ENCODE measurements around the gene SGMS1.
"Not testable (repeated sequence)": the region's sequence is repeated elsewhere in the genome, so short reads cannot be mapped to it uniquely, and the experiment has no call there.

The SGMS1 gene

GRCh38 chr10:50281210-50281966 is 342.4 kb downstream of the SGMS1 start:
- H3K27me3 Mint-ChIP-seq, result peaks cover 39% of the 10 kb centered on the region
- no peaks in the 10 kb centered on the region for H3K36me3 Mint-ChIP-seq
- no peak overlapping the region for H3K27ac Mint-ChIP-seq
- H3K9me3 Mint-ChIP-seq (ENCODE audit: low read depth), result no peaks in the 10 kb centered on the region
- no peak overlapping the region for H3K4me3 Mint-ChIP-seq
- H3K4me1 Mint-ChIP-seq (ENCODE audit: low read depth), result no peaks in the 10 kb centered on the region

GRCh38 chr10:50280049-50280841 is 343.5 kb downstream of the SGMS1 start:
- H3K27ac Mint-ChIP-seq, result no peak overlapping the region
- no peaks in the 10 kb centered on the region for H3K36me3 Mint-ChIP-seq
- H3K27me3 Mint-ChIP-seq, result peaks cover 41% of the 10 kb centered on the region
- no peaks in the 10 kb centered on the region for H3K9me3 Mint-ChIP-seq (ENCODE audit: low read depth)
- no peaks in the 10 kb centered on the region for H3K4me1 Mint-ChIP-seq (ENCODE audit: low read depth)
- H3K4me3 Mint-ChIP-seq, result no peak overlapping the region

DNA sequence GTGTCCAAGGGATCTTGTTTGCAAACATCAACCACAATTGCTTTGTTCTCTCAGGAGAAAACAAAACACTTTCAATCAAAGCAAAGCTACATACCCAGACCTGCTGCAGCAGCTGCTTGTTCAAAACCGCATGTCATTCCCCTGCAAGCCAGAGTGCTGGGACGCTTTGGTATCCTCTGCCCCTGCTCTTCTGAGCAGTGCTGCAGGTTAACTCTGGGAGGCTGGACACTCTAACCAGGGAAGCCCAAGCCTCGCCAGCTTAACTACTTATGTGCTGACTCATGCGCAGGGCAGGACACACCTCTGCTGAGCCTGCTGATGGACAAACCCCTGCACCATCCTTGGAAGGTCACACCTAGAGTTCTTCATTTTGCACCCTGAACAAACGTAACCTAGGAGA is 344.3 kb downstream of the SGMS1 start:
- no peak overlapping the region for H3K27ac Mint-ChIP-seq
- H3K27me3 Mint-ChIP-seq, result peaks cover 41% of the 10 kb centered on the region
- H3K4me3 Mint-ChIP-seq, result no peak overlapping the region
- H3K9me3 Mint-ChIP-seq (ENCODE audit: low read depth), result no peaks in the 10 kb centered on the region
- H3K36me3 Mint-ChIP-seq, result no peaks in the 10 kb centered on the region
- H3K4me1 Mint-ChIP-seq (ENCODE audit: low read depth), result no peaks in the 10 kb centered on the region

GRCh38 chr10:50275650-50276235 is 348.0 kb downstream of the SGMS1 start:
- H3K9me3 Mint-ChIP-seq (ENCODE audit: low read depth), result no peaks in the 10 kb centered on the region
- H3K4me1 Mint-ChIP-seq (ENCODE audit: low read depth), result no peaks in the 10 kb centered on the region
- H3K27me3 Mint-ChIP-seq, result peaks cover 18% of the 10 kb centered on the region
- H3K4me3 Mint-ChIP-seq, result no peak overlapping the region
- H3K36me3 Mint-ChIP-seq, result no peaks in the 10 kb centered on the region
- H3K27ac Mint-ChIP-seq, result no peak overlapping the region

DNA sequence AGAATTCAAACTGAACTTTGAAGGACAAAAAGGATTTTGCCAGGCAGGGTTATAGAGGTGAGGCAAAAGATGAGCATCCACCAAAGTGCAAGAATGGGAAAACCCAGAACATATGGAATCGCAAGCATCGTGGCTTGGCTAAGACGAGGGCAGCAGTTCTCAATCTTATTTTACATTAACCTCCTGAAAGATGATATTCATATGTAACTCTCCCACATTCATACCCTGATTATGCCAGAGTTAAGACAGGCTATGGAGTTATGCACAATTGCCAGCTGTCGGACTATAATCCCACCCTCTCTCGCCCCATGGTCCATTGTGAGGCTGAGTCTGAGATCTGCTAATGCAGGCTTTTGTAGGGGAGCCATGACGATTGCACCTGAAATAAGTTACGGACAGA is 351.2 kb downstream of the SGMS1 start:
- peaks cover 12% of the 10 kb centered on the region for H3K27me3 Mint-ChIP-seq
- no peak overlapping the region for H3K27ac Mint-ChIP-seq
- no peaks in the 10 kb centered on the region for H3K4me1 Mint-ChIP-seq (ENCODE audit: low read depth)
- no peaks in the 10 kb centered on the region for H3K9me3 Mint-ChIP-seq (ENCODE audit: low read depth)
- H3K4me3 Mint-ChIP-seq, result no peak overlapping the region
- H3K36me3 Mint-ChIP-seq, result no peaks in the 10 kb centered on the region

DNA sequence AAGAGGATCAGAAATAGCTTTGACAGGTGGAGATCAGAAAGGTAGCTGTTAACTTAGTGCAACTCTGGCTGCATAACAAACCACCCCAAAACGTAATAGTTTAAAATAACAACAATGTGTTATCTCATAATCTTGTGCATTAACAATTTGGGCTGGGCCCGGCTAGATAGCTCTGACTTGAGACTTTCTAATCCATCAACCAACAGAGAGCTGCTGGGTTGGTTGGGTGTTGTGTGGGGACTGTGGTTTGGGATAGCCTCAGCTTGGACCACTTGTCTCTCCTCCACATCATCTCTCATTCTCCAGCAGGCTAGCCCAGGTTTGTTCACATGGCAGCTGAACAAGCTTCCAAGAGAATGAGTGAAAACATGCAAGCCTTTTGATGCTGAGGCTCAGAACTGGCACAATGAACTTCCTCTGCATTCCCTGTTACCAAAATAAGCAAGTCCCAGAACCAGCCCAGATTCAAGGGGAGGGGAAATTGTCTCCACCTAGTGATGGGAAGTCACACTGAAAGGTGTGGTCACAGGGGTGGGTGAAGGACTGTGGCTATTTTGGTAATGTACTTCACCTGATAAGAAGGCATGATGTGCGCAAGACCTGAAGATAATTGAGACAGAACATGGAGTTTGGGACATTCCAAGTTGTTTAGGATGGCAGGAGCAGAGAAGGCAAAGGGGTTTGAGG is 352.0 kb downstream of the SGMS1 start:
- peaks cover 10% of the 10 kb centered on the region for H3K27me3 Mint-ChIP-seq
- no peaks in the 10 kb centered on the region for H3K4me1 Mint-ChIP-seq (ENCODE audit: low read depth)
- no peak overlapping the region for H3K27ac Mint-ChIP-seq
- no peaks in the 10 kb centered on the region for H3K36me3 Mint-ChIP-seq
- H3K9me3 Mint-ChIP-seq (ENCODE audit: low read depth), result no peaks in the 10 kb centered on the region
- no peak overlapping the region for H3K4me3 Mint-ChIP-seq

DNA sequence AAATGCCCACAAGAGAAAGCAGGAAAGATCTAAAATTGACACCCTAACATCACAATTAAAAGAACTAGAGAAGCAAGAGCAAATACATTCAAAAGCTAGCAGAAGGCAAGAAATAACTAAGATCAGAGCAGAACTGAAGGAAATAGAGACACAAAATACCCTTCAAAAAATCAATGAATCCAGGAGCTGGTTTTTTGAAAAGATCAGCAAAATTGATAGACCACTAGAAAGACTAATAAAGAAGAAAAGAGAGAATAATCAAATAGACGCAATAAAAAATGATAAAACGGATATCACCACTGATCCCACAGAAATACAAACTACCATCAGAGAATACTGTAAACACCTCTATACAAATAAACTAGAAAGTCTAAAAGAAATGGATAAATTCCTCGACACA is 355.9 kb downstream of the SGMS1 start:
- H3K27ac Mint-ChIP-seq; H3K4me3 Mint-ChIP-seq; H3K4me1 Mint-ChIP-seq (ENCODE audit: low read depth); H3K9me3 Mint-ChIP-seq (ENCODE audit: low read depth); H3K36me3 Mint-ChIP-seq: not testable (repeated sequence)
- peaks cover 18% of the 10 kb centered on the region for H3K27me3 Mint-ChIP-seq

DNA sequence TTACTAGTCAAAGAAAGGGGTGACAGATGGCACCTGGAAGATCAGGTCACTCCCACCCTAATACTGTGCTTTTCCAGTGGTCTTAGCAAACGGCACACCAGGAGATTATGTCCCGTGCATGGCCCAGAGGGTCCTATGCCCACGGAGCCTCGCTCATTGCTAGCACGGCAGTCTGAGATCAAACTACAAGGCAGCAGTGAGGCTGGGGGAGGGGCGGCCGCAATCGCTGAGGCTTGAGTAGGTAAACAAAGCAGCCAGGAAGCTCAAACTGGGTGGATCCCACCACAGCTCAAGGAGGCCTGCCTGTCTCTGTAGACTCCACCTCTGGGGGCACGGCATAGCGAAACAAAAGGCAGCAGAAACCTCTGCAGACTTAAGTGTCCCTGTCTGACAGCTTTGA is 361.1 kb downstream of the SGMS1 start:
- H3K27ac Mint-ChIP-seq; H3K36me3 Mint-ChIP-seq; H3K4me3 Mint-ChIP-seq; H3K4me1 Mint-ChIP-seq (ENCODE audit: low read depth); H3K9me3 Mint-ChIP-seq (ENCODE audit: low read depth): not testable (repeated sequence)
- peaks cover 20% of the 10 kb centered on the region for H3K27me3 Mint-ChIP-seq

DNA sequence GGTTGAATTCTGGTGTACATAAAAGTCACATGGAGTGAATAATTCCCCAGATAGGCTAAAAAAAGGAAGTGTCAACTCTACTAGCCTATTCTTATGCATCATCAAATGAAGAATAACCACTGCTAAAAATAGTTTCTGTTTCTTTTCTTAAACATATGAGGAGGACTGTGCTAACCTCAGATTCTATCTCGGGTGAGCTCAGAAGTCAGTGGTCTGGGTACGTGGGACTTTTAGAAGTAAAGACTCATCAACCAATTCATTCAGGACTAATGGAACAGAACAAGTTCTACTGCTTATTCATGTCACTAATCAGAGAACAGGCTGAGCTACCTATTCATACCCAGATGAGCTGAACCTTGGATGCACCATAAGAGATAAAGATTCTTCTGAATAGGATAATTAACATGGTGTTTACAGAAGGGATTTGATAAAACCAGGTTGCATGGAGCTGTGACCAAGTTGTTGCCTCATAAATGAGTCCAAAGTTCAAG is 362.9 kb downstream of the SGMS1 start:
- Mint-ChIP-seq H3K27me3 (peaks cover 15% of the 10 kb centered on the region), H3K4me3 (no peak overlapping the region), H3K9me3 (ENCODE audit: low read depth) (no peaks in the 10 kb centered on the region), H3K4me1 (ENCODE audit: low read depth) (peaks cover 10% of the 10 kb centered on the region), H3K36me3 (no peaks in the 10 kb centered on the region), H3K27ac (peak overlapping the region; percentile 23)
